Gastrocnemius medialis (tissue), 4 donors: ENCODE results near the gene TEAD4.

Experiments used
- CTCF ChIP-seq, 5 experiments: fragments of 450-650 bp in 3 of 5; fragments of 200-600 bp in 2 of 5; sonication (generic) in 2 of 5; IDR thresholded peaks in 4 of 5; conservative IDR thresholded peaks in 1 of 5; 1 replicate in 4 of 5; 2 replicates in 1 of 5; pipeline ENCODE4 v1.5.1; 2016 to 2019; ENCODE audit warnings: antibody characterized with exemption in 5 of 5, mild to moderate bottlenecking in 3 of 5, moderate library complexity in 3 of 5
- POLR2A ChIP-seq, 2 donors: fragments of 450-650 bp; IDR thresholded peaks; one replicate each; pipeline ENCODE4 v1.6.1; 2017; ENCODE audit warnings: antibody characterized with exemption in 2 of 2, mild to moderate bottlenecking in 2 of 2, moderate library complexity in 2 of 2

GRCh38 chr12:2919249-2919648, 39.9 kb upstream of the TEAD4 start:
- TF ChIP-seq CTCF (IDR thresholded peaks at IDR 0.05 in 4 of 5, conservative IDR thresholded peaks at IDR 0.05 in 1 of 5) (no peak), POLR2A (IDR thresholded peaks at IDR 0.05) (no peak)
